H1 (cell line): Measurements from ENCODE around the gene KIR2DL4. TPM values are rescaled to one million over a fixed set of nuclear protein-coding genes. Genes with fewer than 3 reads are reported as not detected.
"Not testable (repeated sequence)": the region's sequence is repeated elsewhere in the genome, so short reads cannot be mapped to it uniquely, and the experiment has no call there.

ENCODE experiments used
- CTCF ChIA-PET: fragments of 300-600 bp; sonication (Branson Sonifier 250); formaldehyde crosslinking; loops from one replicate; lab custom pipeline; 2021; ENCODE audit not compliant: partially characterized antibody; lab: Charles Lee
- POLR2A ChIA-PET: fragments of 300-600 bp; sonication (Branson Sonifier 250); formaldehyde crosslinking; loops from one replicate; lab custom pipeline; 2021; ENCODE audit warnings: inconsistent platforms; ENCODE audit not compliant: partially characterized antibody; lab: Charles Lee
- DNase-seq, 2 experiments: peaks; one replicate each; pipeline versions ENCODE4 v3.0.0 to v3.0.0-alpha.2; 2010 to 2022; ENCODE audit warnings: low spot score in 2 of 2, low read depth in 1 of 2, mixed read lengths in 1 of 2
- FAIRE-seq: peaks from 2 replicates; lab custom pipeline; 2011; peaks lifted over from hg19 to GRCh38; lab: Jason Lieb, UNC
- H2AFZ ChIP-seq: 2 replicates; pipeline ENCODE4 v1.8.1; 2012; ENCODE audit warnings: low read length, inconsistent platforms
- H2AK5ac ChIP-seq: 2 replicates; pipeline ENCODE4 v1.6.1; 2013; ENCODE audit warnings: low read depth, low read length
- H2BK120ac ChIP-seq: replicated peaks from 2 replicates; pipeline ENCODE3; 2013; ENCODE audit warnings: low read depth, low read length, inconsistent platforms
- H2BK12ac ChIP-seq: 2 replicates; pipeline ENCODE4 v1.6.1; 2013; ENCODE audit warnings: low read depth, low read length
- H2BK15ac ChIP-seq: 2 replicates; pipeline ENCODE4 v1.6.1; 2013; ENCODE audit warnings: low read length
- H2BK20ac ChIP-seq: 2 replicates; pipeline ENCODE4 v1.6.1; 2013; ENCODE audit warnings: low read length
- H2BK5ac ChIP-seq: 2 replicates; pipeline ENCODE4 v1.6.1; 2013; ENCODE audit warnings: low read depth, low read length
- H3K14ac ChIP-seq: 2 replicates; pipeline ENCODE4 v1.6.1; 2013; ENCODE audit warnings: inconsistent platforms; ENCODE audit not compliant: insufficient read length
- H3K18ac ChIP-seq: 2 replicates; pipeline ENCODE4 v1.6.1; 2013; ENCODE audit warnings: low read length; ENCODE audit errors: extremely low read depth
- H3K23ac ChIP-seq: 2 replicates; pipeline ENCODE4 v1.6.1; 2013; ENCODE audit warnings: inconsistent platforms; ENCODE audit not compliant: insufficient read length
- H3K23me2 ChIP-seq: 2 replicates; pipeline ENCODE4 v1.6.1; 2013; ENCODE audit warnings: low read depth, low read length
- H3K27ac ChIP-seq: 2 replicates; pipeline ENCODE4 v1.6.1; 2011; ENCODE audit warnings: low read depth, low read length, inconsistent platforms
- H3K27me3 ChIP-seq, 4 experiments: replicated peaks in 1 of 4; 1 replicate in 1 of 4; 2 replicates in 3 of 4; pipeline versions ENCODE4 v1.6.1 to v1.8.1; 2011 to 2013; ENCODE audit warnings: low read length in 3 of 4, mild to moderate bottlenecking in 3 of 4, inconsistent platforms in 2 of 4, mixed read lengths in 2 of 4, moderate library complexity in 1 of 4; ENCODE audit not compliant: control insufficient read depth in 3 of 4, insufficient read depth in 3 of 4; ENCODE audit errors: extremely low read depth in 1 of 4
- H3K36me3 ChIP-seq, 4 experiments: 2 replicates each; pipeline versions ENCODE4 v1.6.1 to v1.8.1; 2011 to 2013; ENCODE audit warnings: mild to moderate bottlenecking in 4 of 4, low read length in 3 of 4, moderate library complexity in 2 of 4, control low read depth in 1 of 4, inconsistent platforms in 1 of 4; ENCODE audit not compliant: insufficient read depth in 4 of 4, control insufficient read depth in 2 of 4
- H3K4ac ChIP-seq: replicated peaks from 2 replicates; pipeline ENCODE3; 2013; ENCODE audit warnings: low read length, low read depth, mixed read lengths, inconsistent platforms; ENCODE audit not compliant: insufficient read length
- H3K4me1 ChIP-seq, 4 experiments: replicated peaks in 1 of 4; 1 replicate in 1 of 4; 2 replicates in 3 of 4; pipeline versions ENCODE4 v1.6.1 to v1.8.1; 2011 to 2013; ENCODE audit warnings: low read length in 3 of 4, inconsistent platforms in 2 of 4, mixed read lengths in 1 of 4; ENCODE audit not compliant: insufficient read depth in 4 of 4, control insufficient read depth in 3 of 4
- H3K4me2 ChIP-seq, 2 experiments: 2 replicates each; pipeline versions ENCODE4 v1.6.1 to v1.8.1; 2011 to 2013; ENCODE audit warnings: low read depth in 2 of 2, low read length in 2 of 2, control low read depth in 1 of 2, inconsistent platforms in 1 of 2, mild to moderate bottlenecking in 1 of 2; ENCODE audit not compliant: insufficient read depth in 1 of 2
- H3K4me3 ChIP-seq, 4 experiments: fragments of 200-600, 300-600 bp in 1 of 4; sonication (generic), shearing (Covaris generic), sonication (Bioruptor Twin) in 1 of 4; 2 replicates each; pipeline versions ENCODE4 v1.5.1 to v1.8.1; 2011 to 2016; ENCODE audit warnings: low read length in 4 of 4, low read depth in 3 of 4, control low read depth in 2 of 4, inconsistent platforms in 2 of 4, mild to moderate bottlenecking in 2 of 4, mixed read lengths in 1 of 4, moderate library complexity in 1 of 4; ENCODE audit not compliant: insufficient read depth in 2 of 4; ENCODE audit errors: extremely low read depth in 1 of 4
- H3K56ac ChIP-seq: replicated peaks from 2 replicates; pipeline ENCODE3; 2013; ENCODE audit warnings: low read depth, mild to moderate bottlenecking, mixed read lengths, low read length, inconsistent platforms; ENCODE audit not compliant: insufficient read length
- H3K79me1 ChIP-seq: 2 replicates; pipeline ENCODE4 v1.6.1; 2013; ENCODE audit warnings: low read depth, low read length, control low read depth
- H3K79me2 ChIP-seq, 2 experiments: 2 replicates each; pipeline versions ENCODE4 v1.6.1 to v1.8.1; 2012 to 2013; ENCODE audit warnings: low read length in 2 of 2, mild to moderate bottlenecking in 2 of 2, inconsistent platforms in 1 of 2; ENCODE audit not compliant: insufficient read depth in 2 of 2, control insufficient read depth in 1 of 2
- H3K9ac ChIP-seq, 4 experiments: replicated peaks in 1 of 4; 1 replicate in 1 of 4; 2 replicates in 3 of 4; pipeline versions ENCODE4 v1.6.1 to v1.8.1; 2011 to 2013; ENCODE audit warnings: low read depth in 3 of 4, low read length in 3 of 4, control low read depth in 2 of 4, mild to moderate bottlenecking in 2 of 4, moderate library complexity in 2 of 4, inconsistent platforms in 1 of 4; ENCODE audit errors: extremely low read depth in 1 of 4
- H3K9me3 ChIP-seq, 2 experiments: 2 replicates each; pipeline versions ENCODE4 v1.6.1 to v1.8.1; 2012 to 2013; ENCODE audit warnings: mild to moderate bottlenecking in 2 of 2, moderate library complexity in 2 of 2, control low read depth in 1 of 2, inconsistent platforms in 1 of 2, low read depth in 1 of 2, low read length in 1 of 2, mixed read lengths in 1 of 2; ENCODE audit not compliant: insufficient read depth in 2 of 2
- H4K20me1 ChIP-seq, 2 experiments: replicated peaks in 1 of 2; 2 replicates each; pipeline versions ENCODE3 to v1.8.1; 2011 to 2013; ENCODE audit warnings: inconsistent platforms in 2 of 2, low read length in 2 of 2, mild to moderate bottlenecking in 1 of 2; ENCODE audit not compliant: insufficient read depth in 2 of 2, control insufficient read depth in 1 of 2
- H4K5ac ChIP-seq: 2 replicates; pipeline ENCODE4 v1.6.1; 2013; ENCODE audit warnings: low read length, low read depth, mixed read lengths, inconsistent platforms; ENCODE audit not compliant: insufficient read length
- H4K8ac ChIP-seq: 2 replicates; pipeline ENCODE4 v1.8.0; 2013; ENCODE audit warnings: mild to moderate bottlenecking, moderate library complexity, low read length, inconsistent platforms; ENCODE audit not compliant: insufficient read depth; ENCODE audit errors: extremely low read depth
- H4K91ac ChIP-seq: replicated peaks from 2 replicates; pipeline ENCODE3; 2013; ENCODE audit warnings: low read length, mixed read lengths, inconsistent platforms; ENCODE audit not compliant: insufficient read length
- WGBS, 2 experiments: shearing (Covaris generic) in 1 of 2; methylation state at CpG; one replicate each; pipeline versions ENCODE4 v1.1.6 to v1.1.7; 2013 to 2015; ENCODE audit warnings: low lambda C conversion rate in 2 of 2, mixed read lengths in 2 of 2, inconsistent platforms in 1 of 2, low coverage in 1 of 2, missing lambda C conversion rate in 1 of 2; ENCODE audit not compliant: insufficient replicate concordance in 2 of 2, insufficient coverage in 1 of 2, insufficient read length in 1 of 2; ENCODE audit errors: extremely low coverage in 1 of 2, missing lambda C conversion rate in 1 of 2; 5-methylcytosine and 5-hydroxymethylcytosine counted together
- polyA plus RNA-seq, 7 experiments: library from polyadenylated mRNA; depleted of rRNA in 3 of 7; stranded (reverse) in 5 of 7; unstranded in 2 of 7; fragments of >200 nt in 5 of 7; fragments of 200-250 nt in 2 of 7; gene quantifications; 1 replicate in 5 of 7; 2 replicates in 1 of 7; 4 replicates in 1 of 7; pipeline versions ENCODE4 v1.2.1 to v1.2.3, GENCODE V29; 2011 to 2013; ENCODE audit warnings: missing spikeins in 2 of 7, mixed read lengths in 2 of 7
- total RNA-seq: library from RNA; stranded (reverse); fragmentation: NEBNext Ultra II Directional; extraction: Animal tissue kit (Norgen Biotek cat#: 25700); gene quantifications from 2 replicates; pipeline ENCODE4 v1.2.1, GENCODE V29; 2021

The KIR2DL4 gene
- total and polyA plus RNA-seq, 2 of the 8 experiments (the other 6 are each of a cell fraction or from before 2014, with no cell fraction given): not detected

DNA sequence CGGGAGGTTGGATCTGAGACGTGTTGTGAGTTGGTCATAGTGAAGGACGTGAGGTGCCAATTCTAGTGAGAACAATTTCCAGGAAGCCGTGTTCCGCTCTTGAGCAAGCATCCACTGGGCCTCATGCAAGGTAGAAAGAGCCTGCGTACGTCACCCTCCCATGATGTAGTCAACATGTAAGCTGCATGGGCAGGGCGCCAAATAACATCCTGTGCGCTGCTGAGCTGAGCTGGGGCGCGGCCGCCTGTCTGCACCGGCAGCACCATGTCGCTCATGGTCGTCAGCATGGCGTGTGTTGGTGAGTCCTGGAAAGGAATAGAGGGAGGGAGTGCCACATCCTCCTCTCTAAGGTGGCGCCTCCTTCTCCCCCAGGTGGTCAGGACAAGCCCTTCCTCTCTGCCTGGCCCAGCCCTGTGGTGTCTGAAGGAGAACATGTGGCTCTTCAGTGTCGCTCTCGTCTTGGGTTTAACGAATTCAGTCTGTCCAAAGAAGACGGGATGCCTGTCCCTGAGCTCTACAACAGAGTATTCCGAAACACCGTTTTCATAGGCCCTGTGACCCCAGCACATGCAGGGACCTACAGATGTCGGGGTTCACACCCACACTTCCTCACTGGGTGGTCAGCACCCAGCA lies 17.2 kb upstream of the KIR2DL4 start:
- H2BK12ac ChIP-seq, DNase-seq, H4K8ac ChIP-seq, H3K36me3 ChIP-seq, H4K91ac ChIP-seq, FAIRE-seq, H2BK15ac ChIP-seq, H3K79me1 ChIP-seq, H2BK20ac ChIP-seq, H2BK120ac ChIP-seq, H2BK5ac ChIP-seq, H4K20me1 ChIP-seq, H4K5ac ChIP-seq, POLR2A ChIA-PET, H3K23ac ChIP-seq, H2AK5ac ChIP-seq, H3K56ac ChIP-seq, H3K14ac ChIP-seq, H3K4ac ChIP-seq, H3K23me2 ChIP-seq, H2AFZ ChIP-seq, H3K27me3 ChIP-seq, H3K4me2 ChIP-seq, H3K9ac ChIP-seq, H3K4me1 ChIP-seq, H3K18ac ChIP-seq, H3K4me3 ChIP-seq, H3K79me2 ChIP-seq, CTCF ChIA-PET, H3K27ac ChIP-seq: not testable (repeated sequence)
- WGBS, 2 experiments: 85% methylated on average over 23 of the region's 24 CpGs; no CpG with 5 or more reads in 1 of the 2 experiments
- H3K9me3 ChIP-seq: peaks cover 53 to 71% of the 10 kb centered on the region in 2 experiments

DNA sequence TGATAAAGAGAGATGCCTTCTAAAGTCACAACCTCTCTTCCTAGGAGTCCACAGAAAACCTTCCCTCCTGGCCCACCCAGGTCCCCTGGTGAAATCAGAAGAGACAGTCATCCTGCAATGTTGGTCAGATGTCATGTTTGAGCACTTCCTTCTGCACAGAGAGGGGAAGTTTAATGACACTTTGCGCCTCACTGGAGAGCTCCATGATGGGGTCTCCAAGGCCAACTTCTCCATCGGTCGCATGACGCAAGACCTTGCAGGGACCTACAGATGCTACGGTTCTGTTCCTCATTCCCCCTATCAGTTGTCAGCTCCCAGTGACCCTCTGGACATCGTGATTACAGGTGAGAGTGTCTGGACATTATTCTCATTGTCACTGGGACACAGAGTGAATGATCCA lies 15.3 kb upstream of the KIR2DL4 start:
- DNase-seq, H4K20me1 ChIP-seq, H4K5ac ChIP-seq, H3K18ac ChIP-seq, H3K23me2 ChIP-seq, H3K23ac ChIP-seq, H3K79me1 ChIP-seq, H3K4ac ChIP-seq, H3K79me2 ChIP-seq, H2BK12ac ChIP-seq, POLR2A ChIA-PET, CTCF ChIA-PET, H4K8ac ChIP-seq, H2AK5ac ChIP-seq, H3K4me3 ChIP-seq, H3K4me2 ChIP-seq, H3K56ac ChIP-seq, H4K91ac ChIP-seq, H2BK120ac ChIP-seq, H2BK20ac ChIP-seq, H3K4me1 ChIP-seq, H2BK5ac ChIP-seq, H3K27me3 ChIP-seq, H3K9ac ChIP-seq, H3K27ac ChIP-seq, H3K14ac ChIP-seq, H2AFZ ChIP-seq, H3K36me3 ChIP-seq, H2BK15ac ChIP-seq, FAIRE-seq: not testable (repeated sequence)
- whole genome bisulfite sequencing, 2 experiments: 93% methylated on average over 6 of the region's 6 CpGs; no CpG with 5 or more reads in 1 of the 2 experiments
- peaks cover 56 to 71% of the 10 kb centered on the region in 2 experiments for H3K9me3 ChIP-seq
